ENCODE results near the gene SPECC1L.

The SPECC1L gene

GRCh38 chr22:24398409-24398808, 127.8 kb downstream of the SPECC1L start:
- DNase-seq (ENCODE audit: low read depth in 2 of 2), result no peak

DNA sequence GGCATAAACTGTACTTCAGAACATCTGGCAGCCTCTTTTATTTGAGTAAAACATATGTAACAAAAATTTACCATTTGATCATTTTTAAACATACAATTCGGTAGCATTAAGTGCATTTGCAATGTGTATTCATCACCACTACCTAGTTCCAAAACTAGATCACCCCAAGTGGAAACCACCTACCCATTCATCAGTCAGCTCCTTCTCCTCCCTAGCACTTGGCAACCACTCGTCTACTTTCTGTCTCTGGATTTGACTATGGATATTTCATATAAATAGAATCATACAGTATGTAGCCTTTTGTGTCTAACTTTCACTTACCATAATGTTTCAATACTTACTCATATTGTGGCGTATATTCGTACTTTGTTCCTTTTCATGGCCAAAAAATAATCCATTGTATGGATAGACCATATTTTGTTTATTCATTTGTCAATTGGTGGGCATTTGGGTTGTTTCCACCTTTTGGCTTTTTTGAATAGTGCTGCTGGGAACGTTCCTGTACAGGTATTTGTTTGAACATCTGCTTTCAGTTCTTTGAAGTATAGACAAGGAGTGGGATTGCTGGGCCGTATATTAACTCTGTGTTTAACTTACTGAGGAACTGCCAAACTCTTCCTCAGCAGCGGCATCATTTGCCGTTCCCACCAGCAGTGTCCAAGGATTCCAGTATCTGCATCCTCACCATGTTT, 129.5 kb downstream of the SPECC1L start:
- no peak for DNase-seq (ENCODE audit: low read depth in 2 of 2)

GRCh38 chr22:24400726-24401596, 130.3 kb downstream of the SPECC1L start:
- no peak for DNase-seq (ENCODE audit: low read depth in 2 of 2)

GRCh38 chr22:24401931-24402367, 131.3 kb downstream of the SPECC1L start:
- no peak for DNase-seq (ENCODE audit: low read depth in 2 of 2)

GRCh38 chr22:24402460-24403192, 132.0 kb downstream of the SPECC1L start:
- no peak for DNase-seq (ENCODE audit: low read depth in 2 of 2)

DNA sequence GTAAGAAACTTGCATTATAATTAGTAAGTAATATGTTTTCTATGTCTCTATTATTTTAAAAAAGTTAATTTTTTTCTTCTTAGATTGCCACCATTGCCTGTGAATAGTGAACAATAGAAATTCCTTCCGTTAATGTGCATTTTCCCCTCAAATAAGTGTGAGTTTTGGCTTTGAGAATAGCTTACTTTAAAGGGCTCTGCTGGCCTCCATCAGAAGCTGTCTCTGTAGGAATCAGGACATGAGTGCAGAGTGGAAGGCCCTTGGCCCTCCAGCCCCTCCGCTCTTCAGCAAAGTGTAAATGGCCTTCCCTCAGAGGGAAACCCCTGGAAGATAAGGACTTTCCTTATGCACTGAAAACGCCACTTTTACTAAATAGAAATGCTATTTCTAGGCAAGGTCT, 132.7 kb downstream of the SPECC1L start:
- no peak for DNase-seq (ENCODE audit: low read depth in 2 of 2)

GRCh38 chr22:24404561-24405275, 134.1 kb downstream of the SPECC1L start:
- DNase-seq (ENCODE audit: low read depth in 2 of 2), result no peak

GRCh38 chr22:24405631-24406321, 135.1 kb downstream of the SPECC1L start:
- DNase-seq (ENCODE audit: low read depth in 2 of 2), result no peak

GRCh38 chr22:24406322-24407277, 136.0 kb downstream of the SPECC1L start:
- DNase-seq (ENCODE audit: low read depth in 2 of 2), result no peak

GRCh38 chr22:24407278-24407665, 136.6 kb downstream of the SPECC1L start:
- no peak for DNase-seq (ENCODE audit: low read depth in 2 of 2)

DNA sequence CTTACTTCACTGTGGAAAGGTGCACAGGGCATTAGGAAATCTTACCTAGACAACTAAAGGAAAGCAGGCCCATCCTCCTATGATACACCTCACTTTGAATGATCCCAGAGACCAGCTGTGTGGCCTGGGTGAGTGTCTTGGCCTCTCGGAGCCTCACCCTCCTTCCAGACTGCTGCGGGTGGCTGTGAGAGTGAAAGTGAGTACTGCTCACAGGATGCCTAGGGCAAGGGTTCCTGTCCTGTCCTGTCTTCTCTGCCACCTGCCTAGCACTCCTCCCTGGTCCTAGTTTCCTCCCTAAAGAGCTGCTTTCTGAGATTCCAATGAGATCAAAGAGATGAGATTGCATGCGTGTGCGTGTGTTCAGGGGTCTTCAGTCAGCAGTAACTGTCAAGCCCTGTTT, 137.3 kb downstream of the SPECC1L start:
- DNase-seq (ENCODE audit: low read depth in 2 of 2), result no peak

- no peak for DNase-seq (ENCODE audit: low read depth in 2 of 2)
These were observed 138.0 kb downstream of the SPECC1L start for GRCh38 chr22:24408630-24409029.

DNA sequence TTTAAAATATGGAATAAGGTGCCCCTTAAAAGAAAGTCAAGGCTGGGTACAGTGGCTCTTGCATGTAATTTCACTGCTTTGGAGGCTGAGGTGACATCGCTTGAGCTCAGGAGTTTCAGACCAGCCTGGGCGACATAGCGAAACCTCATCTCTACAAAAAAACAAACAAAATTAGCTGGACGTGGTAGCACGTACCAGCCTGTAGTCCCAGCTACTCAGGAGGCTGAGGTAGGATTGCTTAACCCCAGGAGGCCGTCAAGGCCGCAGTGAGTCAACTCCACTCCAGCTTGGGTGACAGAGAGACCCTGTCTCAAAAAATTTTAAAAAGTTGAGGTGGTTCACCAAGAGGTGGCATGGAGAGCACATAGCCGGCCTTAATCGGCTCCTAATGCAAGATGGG, 139.1 kb downstream of the SPECC1L start:
- no peak for DNase-seq (ENCODE audit: low read depth in 2 of 2)

DNA sequence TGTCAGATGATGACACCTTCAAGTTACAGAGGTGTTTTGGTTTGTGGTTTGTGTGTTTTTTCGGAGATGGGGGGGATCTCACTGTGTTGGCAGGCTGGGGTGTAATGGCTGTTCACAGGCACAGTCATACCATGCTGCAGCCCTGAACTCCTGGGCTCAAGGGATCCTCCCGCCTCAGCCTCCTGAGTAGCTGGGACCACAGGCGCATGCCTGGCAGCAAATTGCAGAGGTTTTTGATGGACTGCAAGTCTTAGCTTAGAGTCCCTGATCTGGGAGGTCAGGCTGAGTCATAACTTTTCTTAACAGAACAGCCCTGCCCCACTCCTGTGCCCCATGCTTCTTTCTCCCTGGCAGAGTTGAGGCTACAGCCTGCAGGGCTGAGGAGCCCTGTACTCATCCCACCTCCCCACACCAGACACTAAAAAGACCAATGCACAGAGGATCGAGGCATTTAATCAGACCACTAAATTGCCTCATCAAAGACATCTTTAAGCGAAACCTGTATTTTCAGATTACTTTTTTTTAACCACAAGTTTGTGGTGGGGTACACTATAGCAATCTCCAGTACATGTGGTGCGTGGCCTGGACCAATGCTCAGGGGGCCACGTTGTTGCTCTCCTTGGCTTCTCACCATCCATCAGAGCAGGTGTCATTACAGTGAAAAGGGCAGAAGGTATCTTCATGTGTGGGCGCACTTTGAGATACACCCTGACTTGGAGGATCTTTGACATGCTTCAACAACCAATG, 139.7 kb downstream of the SPECC1L start:
- DNase-seq (ENCODE audit: low read depth in 2 of 2), result no peak

GRCh38 chr22:24411256-24412004, 140.8 kb downstream of the SPECC1L start:
- no peak for DNase-seq (ENCODE audit: low read depth in 2 of 2)

DNA sequence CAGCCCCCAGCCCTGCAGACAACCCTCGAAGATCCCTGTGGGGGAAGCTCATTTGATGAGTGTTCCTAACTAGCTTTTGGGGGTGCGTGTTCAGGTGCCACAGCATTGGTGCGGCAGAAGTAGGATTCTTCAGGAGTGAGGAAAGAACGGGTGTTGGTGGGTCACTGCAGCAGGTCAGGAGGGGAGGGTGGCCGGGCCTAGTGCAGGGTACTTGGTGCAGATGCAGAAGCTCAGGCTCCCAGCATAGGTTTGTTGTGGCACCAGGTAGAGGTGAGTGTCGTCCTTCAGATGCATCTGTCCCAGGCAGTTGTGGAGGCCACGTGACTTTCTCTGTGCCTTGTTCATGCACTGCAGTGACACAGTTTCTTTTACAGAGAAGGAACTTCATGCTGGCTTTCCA, 141.6 kb downstream of the SPECC1L start:
- DNase-seq (ENCODE audit: low read depth in 2 of 2), result no peak

DNA sequence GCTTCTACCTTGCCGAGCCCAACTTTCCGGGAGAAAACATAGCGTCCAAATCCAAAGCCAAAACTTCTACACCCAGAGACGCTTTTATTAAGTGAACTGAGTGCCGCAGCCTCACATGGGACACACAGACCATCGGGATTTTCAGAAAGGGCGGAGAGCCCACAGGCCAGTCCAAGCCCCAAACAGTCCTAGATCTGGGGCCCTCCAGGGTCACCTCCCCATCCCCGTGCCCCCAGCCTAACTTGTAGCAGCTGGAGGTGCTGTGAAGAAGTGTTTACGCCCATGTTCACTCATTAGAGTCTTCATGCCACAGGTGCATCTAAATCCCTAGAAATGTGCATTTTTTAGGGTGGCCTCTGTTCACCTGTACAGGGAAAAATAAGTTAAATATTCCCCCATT, 142.6 kb downstream of the SPECC1L start:
- no peak for DNase-seq (ENCODE audit: low read depth in 2 of 2)

DNA sequence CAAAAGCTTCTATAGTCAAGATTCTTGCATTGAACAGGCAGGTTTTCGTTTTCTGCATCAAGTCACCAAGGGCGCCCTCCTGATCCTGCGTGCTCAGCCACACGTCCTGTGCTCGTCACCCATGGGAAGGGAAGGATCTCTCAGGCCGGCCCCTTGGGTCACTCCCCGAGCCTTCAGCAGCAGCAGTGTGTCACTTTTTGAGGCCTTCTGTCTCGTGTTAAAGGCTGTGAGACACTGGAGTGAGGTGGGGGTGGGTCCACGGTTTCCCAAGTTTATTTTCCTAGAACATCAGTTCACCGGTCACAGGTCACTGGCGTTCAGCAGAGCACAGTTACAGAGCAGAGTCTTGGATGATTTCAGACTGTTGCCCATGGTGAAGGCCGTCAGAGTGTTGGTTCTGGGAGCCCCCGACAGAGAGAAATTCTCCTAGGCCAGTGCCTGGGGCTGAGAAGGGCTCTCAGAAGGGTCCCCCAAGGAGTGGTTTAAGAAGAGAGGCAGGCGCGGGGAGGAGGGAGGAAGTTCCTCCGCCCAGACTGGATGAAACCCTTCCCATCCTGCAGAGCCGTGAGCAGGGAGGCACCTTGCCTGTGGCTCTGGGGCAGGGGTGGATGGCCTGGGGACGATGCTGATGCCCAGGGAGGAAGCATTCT, 143.2 kb downstream of the SPECC1L start:
- DNase-seq (ENCODE audit: low read depth in 2 of 2), result no peak
